HG02798 (cell line): ENCODE results near the gene PPIE.
"Not testable (repeated sequence)": the region's sequence is repeated elsewhere in the genome, so short reads cannot be mapped to it uniquely, and the experiment has no call there.

ENCODE experiments used
- ATAC-seq: cut with Tn5 transposase; IDR thresholded peaks from one replicate; pipeline ENCODE4 v1.9.1; 2021; ENCODE audit warnings: mild to moderate bottlenecking; ENCODE audit not compliant: unreplicated experiment, poor library complexity

The PPIE gene

DNA sequence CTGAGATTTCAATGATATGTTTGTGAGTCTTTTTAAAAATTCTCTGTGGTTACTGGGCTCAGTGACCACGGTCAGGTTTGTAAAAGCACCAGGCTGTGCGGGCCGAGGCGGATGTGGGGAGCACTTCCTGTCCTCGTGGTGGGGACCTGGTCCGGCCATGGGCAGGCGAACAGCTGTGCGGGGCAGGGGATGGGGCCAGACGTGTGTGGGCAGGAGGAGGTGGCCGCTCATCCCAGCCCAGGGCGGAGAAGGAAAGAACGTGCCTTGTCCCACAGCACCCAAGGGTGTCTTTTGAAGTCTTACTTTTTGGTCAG is 37.7 kb downstream of the PPIE start:
- peak; percentile 51 for ATAC-seq

DNA sequence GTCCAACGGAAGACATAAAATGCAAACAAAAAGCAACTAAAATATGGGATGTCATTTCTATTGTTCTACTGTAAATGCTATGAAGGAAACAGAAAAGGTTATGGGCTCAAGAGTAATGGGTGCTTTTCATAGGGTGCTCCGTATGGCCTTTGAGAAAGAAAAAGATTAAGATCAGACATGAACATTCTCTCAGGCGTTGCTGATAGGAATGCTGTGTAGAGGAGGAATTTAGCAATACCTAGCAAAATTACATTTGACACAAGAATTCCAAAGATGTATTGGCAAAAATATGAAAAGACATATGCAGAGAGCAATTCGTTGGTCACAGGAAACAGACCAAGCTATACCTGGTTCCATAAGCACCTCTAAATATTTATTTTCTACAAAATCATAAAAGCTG is 38.2 kb downstream of the PPIE start:
- no peak for ATAC-seq

DNA sequence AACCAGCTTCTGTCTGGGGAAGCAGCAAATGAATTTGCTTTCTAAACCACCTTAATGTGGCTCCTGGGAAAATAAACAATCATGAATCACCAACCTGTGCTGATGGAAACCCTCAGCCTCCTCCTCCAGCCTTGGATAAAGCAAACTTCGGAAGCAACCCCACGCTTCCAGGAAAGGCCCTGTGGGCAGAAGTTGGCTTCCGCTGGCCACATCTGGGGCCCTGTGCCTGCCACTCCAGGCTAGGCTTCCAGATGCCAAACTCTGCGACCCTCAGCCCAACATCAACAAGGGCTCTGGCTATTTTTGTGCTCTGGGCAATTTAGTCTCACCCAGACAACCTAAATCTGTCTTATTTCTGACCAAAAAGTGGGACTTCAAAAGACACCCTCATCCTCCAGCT is 38.6 kb downstream of the PPIE start:
- no peak for ATAC-seq

DNA sequence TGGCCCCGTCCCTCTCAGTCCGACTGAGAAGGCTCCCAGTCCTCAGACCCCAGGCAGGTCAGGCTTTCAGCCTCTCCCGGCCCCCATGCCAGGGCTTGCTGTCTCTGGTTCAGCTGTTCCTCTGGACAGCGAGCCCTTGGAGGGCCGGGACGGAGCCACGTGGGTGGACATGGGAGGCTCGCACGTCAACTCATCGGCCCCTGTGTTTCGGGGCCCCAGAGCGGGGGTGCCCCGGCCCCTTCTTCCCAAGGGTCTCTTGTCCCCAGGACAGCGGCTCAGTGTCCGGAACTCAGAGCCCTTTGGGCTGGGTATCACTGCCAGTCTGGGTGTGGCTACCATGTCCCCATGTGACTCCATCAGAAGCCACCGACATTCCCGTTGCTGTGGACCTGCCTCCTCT is 39.2 kb downstream of the PPIE start:
- not testable (repeated sequence) for ATAC-seq

DNA sequence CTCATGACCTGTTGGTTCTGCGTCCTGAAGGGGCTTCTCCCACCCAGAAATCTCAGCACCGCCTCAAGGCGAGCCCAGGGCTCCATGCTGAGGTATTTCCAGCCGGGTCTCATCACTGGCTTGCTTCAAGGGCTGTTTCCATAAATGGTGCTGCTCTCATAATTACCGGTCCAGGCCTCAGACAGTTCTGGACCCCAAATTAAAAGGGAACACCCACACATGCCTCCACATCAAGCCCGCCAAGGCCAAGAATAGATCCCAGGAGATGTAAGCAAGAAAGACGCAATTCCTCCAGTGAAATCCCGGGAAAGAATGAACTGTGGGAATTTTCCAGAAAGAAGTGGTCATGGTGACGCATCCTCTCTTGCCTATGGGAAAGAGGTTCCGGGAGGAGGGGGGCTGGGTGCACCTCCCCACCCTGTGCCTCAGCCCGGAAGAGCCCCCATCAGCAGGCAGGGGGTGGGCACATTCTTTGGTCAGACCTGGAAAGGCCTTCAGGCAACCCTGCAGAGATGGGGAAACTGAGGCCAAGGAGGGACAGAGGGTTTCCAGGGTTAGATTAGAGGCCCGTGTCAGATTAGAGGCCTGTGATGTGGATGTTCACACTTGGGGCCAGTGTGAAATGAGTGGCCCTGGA is 39.9 kb downstream of the PPIE start:
- ATAC-seq: not testable (repeated sequence)

DNA sequence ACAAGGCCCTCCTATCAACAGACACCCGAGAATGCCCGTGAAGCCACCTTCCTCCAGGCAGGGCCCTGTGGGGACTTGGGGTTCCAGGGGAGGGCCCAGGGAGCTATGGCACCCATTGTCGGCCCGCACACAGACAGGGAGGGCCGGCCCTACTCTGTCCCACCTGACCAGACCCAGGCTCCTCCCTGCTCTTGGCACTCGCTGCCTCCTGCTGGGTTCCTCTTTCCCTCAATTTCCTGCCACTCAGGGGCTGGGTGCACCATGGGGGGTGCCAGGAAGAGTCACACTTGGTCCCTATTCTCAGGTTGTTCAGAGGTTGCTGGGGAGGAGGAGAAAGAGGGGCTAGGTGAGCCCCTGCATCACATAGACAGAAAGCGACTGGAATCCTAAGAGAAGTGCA is 40.5 kb downstream of the PPIE start:
- ATAC-seq: no peak

DNA sequence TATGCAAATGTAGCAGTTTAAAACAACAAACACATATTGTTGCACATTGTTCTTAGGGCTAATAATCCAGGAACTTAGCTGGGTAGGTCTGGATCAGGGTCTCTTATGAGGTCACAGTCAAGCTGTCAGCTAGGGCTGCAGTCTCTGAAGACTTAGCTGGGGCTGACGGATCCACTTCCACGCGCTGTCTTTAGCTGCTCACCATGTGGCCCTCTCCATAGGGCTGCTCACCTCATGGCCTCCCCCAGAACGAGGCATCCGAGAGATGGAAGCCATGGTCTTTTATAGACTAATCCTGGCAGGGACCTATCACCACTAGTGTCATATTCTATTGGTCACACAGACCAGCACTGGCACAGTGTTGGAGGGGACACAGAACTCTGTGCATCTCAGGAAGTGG is 41.1 kb downstream of the PPIE start:
- no peak for ATAC-seq

DNA sequence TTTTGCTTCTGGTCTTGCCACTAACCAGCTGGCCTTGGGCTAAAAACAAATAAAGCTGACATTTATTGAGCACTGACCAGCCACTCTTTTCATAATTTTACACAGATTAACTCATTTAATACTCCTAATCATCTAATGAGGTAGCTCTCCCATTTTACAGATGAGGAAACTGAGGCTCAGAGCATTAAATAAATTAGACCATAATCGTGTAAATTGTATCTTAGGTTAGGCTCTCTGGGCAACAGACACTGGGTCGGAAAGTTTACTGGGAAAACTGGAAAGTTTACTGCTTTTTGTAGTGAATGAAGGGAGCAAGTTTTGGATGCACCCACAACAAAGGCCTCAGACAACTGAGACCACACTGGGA is 42.6 kb downstream of the PPIE start:
- ATAC-seq: no peak

DNA sequence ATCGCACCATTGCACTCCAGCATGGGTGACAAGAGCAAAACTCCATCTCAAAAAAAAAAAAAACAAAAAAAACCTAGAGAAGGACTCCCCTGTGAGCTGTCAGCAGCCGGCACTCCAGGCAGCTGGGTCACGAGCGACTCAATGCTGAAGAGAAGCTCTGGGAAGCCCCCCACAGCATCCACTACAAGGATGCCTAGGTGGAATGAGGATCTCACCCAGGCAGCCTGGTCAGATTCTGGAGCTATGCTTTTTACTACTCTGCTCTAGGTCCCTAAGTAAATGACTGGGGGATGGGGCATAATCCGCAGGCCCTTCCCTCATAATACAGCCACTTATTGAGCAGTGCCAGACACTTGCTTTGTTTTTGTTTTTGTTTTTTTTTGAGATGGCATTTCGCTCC is 43.4 kb downstream of the PPIE start:
- ATAC-seq: no peak

DNA sequence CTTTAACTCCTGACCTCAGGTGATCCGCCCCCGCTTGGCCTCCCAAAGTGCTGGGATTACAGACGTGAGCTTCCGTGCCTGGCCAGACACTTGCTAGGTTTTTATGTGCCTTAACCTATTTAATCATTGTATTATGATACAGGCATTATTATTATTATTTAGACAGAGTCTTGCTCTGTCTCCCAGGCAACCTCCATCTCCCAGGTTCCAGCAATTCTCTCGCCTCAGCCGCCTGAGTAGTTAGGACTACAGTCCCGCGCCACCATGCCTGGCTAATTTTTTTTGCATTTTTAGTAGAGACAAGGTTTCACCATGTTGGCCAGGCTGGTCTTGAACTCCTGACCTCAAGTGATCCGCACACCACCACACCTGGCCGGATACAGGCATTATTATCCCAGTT is 44.0 kb downstream of the PPIE start:
- not testable (repeated sequence) for ATAC-seq

DNA sequence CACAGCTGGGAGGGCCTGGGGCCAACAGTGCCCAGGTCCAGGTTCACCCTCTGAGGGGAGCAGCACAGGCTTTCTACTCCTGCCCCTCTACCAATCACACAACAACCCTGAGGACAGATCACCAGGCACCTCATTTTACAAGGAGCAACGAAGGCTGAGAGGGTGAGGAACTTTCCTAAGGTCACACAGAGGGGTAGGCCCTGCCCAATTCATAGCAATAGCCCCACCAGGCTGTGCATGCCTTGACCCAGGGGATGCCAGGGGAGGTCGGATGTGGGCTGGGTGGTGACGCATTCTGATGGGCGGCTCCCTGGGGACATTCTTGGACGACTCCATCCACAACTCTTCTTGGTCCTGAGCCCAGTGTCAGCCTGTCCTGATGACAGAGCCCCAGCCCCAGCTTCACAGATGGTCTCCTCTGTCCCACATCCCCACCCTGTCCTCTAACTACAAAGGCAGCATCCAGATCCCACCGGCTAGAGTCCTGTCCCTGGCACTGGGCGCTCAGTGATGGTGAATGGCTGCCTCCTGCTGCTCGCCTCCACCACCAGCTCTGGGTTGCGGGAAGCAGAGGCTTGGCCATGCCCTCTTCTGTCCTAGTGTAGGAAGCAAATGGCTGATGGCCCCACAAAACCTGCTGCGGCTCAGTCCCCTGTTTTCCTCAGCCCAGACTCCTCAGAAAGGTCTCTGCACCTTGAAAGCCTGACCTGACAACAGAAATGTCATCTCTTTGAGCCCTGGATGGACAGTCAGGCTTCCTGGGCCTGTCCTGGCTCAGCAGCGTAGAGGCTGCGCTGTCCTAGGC is 47.8 kb downstream of the PPIE start:
- not testable (repeated sequence) for ATAC-seq

DNA sequence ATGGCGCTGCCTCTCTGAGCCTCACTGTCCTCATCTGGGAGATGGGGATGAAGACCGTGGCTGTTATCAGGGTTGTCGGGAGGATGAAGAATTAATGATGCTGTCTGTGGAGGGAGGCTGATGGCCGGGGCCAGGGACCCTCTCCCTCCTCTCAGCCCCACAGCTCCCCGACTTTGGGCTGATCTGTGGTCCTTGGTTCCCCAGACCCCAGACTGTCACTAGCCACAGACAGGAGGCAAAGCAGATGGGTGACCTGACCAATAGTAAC is 48.4 kb downstream of the PPIE start:
- ATAC-seq: not testable (repeated sequence)

DNA sequence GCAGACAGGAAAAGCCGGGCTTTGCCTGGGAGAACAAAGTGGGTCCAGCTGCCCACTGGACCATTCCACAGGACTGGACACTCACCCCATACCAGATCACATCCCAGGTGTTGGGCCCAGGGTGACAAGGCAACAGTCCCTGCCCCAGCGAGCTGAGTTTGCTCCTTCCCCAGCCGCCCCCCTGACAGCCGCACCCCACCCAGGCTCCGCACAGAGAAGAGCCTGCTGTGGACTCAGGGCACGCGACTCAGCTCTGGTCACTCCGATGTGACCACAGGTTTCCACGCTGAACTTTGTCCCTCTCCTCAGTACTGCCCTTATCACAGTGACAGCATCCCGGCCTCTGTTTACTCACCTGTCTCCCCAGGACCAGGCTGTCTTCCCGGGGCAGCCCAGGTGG is 48.8 kb downstream of the PPIE start:
- ATAC-seq: no peak

DNA sequence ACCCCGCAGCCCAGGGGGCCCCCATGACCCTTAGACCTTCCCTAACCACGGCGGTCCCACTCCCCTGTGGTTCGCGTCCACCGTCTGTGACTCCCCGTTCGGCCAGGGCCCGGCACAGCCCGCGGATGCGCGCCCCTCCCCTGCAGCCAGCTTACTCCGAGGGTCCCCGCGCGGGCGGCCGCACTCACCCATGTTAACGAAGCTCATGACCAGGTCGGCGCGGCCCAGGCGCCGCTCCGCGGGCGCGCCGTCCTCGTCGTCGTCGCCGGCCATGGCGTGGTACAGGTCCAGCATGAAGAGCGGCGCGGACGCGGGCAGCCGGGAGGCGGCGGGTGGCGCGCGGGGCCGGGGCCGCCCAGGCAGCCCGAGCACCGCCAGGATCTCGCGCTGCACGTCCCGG is 49.3 kb downstream of the PPIE start:
- not testable (repeated sequence) for ATAC-seq

DNA sequence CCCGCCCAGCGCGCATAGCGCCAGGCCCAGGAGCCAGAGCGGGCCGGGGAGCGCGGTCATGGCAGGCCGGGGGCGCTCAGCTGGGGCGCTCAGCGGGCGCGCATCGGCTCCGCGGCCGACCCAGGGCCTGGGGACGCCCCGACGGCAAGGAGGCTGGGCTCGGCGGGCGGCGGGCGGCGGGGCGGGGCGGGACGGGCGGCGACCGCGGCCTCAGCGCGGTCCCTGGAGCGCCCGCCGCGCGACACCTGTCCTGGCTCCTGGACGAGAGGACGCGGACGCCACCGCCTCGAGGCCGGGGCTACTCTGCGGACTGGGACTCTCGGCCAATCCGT is 49.7 kb downstream of the PPIE start:
- ATAC-seq: no peak

DNA sequence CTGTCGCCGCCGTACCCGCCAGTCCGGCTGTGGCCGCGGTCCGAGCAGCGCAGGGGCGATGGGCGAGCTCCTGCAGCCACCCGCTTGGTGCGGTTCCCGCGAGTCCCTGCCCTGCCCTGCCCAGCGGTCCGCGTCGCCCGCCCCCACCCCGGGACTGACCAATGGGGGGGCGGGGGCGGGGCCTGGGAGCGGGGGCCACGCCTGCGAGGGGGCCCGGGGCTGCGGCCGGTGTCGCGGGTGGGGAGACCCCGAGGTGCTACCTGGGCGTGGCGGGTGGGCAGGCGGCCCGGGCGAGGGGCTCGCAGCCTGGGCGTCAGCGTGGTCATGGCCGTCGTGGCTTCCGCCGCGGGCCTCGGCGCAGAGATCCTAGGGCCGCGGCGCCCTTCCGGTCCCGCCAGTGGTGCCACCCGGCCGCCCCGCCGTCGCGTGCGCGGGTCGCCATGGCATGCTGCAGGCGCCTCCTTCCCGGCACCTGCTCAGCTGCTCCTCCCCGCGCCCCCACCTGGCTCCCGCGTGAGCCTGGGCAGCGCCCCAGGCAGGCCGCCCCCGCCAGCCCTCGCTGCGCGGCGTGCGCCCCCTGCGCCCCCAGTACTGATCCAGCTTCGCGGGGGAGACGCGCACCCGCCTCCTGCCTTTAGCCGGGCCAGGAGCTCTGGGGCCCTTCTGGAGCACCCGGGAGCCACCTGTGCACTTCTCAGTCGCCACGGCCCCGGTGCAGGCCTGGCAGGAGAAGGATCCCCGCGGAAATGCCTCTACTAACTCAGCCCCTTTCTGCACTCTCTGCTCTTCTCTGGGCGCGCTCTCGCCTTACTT is 50.3 kb downstream of the PPIE start, which contains the start of gene BMP8B:
Gene BMP8B (minus strand): TSS at position 108 of the 813 bp plus-strand sequence. CDS start 380 bp downstream, outside the sequence.
- ATAC-seq: peak; percentile 74

DNA sequence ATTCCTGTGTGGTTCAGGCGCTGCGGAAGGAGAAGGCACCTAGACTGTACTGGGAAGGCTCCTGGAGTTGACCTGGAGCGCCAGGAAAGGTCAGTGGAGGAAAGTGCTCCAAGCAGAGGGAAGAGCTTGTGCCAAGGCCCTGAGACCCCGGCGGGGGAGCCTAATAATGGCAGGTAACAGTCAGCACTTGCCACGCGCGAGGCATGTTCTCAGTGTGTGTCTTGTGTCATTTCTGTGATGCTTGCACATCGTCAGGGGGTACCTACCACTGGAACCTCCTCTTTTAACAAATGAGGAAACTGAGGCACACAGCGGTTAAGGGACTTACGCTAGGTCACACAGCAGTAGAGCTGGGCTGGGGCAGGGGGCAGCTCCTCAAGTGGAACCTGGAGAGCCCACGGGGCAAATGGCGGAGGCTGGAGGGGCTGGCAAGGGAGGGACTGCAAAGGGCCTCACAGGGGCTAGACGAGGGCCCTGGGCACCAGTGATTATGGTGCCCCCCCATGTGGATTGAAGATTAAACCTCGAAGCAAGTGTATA is 51.0 kb downstream of the PPIE start:
- no peak for ATAC-seq

DNA sequence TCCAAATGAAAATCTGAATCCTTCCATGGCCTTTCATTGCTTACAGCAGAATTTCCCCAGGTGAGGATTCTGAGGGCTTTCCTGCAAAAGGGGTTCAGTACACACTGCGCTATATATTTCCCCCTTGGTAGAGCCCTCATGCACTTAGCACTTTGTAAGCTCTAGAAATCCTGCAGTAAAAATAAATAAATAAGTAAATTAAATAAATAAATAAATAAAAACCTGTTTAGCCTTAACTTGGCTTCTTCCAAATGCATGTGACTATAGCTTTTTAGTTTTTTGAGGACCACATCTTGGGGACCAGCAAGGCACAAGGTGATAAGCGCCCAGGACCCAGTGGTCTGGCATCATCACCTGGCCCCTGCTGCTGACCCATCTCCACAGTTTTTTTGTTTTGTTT is 53.2 kb downstream of the PPIE start:
- ATAC-seq: no peak

DNA sequence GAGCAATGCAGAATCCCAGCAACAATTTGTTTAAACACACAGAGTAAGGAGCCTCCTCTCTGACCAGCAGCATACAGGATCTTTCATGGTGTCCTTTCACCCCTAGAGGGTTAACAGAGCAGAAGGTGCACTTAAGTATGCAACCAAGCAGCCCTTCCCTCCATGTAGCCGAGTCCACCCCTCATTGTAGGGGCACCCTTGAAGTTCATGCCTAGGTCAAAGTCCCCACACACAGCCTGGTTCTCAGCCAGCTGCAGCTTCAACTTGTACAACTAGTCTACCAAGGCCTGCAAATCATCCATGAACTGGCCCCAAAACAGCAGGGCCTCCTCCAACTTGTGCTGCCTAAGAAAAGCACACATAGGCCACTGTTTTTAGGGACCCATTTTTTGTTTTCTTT is 57.0 kb downstream of the PPIE start:
- no peak for ATAC-seq

DNA sequence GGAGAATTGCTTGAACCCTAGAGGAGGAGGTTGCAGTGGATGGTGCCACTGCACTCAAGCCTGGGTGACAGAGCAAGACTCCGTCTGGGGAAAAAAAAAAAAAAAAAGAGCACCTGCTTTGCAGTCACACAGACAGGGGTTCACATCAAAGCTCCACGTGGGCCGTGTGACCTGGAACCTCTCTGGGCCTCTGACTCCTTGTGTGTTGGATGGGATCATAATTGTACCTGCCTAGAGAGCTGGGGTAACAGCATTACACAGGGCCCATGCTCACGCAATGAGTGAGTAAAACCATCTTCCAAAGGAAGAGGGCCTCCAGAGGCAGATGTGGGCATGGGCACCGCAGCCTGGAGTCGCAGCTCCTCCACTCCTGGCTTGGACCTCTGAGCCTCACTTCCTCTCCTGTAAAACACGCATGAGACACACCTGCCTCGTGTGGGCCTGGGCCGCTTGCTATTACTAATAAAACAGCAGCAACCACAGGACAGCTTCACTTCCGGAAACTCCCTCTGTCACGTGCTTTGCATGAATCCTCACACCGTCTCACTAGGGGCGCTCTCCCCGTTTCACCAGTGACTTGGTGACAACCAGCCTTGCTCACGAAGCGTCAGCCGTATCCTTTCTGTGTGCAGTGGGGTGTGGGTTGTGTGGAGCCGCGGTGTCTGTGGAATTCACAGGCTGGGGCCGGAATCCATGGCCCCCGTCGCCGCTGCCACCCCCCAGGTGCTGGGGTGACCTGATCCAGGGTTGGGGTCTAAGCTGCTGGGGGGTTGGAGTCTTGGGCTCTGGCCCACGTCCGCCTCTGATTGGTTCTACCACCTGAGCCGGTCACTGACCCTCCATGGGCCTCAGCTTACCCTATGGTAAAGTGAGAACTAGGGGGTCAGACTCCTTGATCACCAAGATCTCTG is 60.4 kb downstream of the PPIE start:
- ATAC-seq: peak; percentile 86
